IMR-90 (cell line): ENCODE data around the gene CLPTM1.

Experiments used
- BHLHE40 ChIP-seq: fragments of 150-350 bp; IDR thresholded peaks from 2 replicates; pipeline ENCODE4 v1.6.1; 2016; ENCODE audit warnings: mild to moderate bottlenecking, low read depth, low read length
- CEBPB ChIP-seq: IDR thresholded peaks from 2 replicates; pipeline ENCODE4 v1.6.1; 2012; ENCODE audit warnings: low read depth, low read length, improper control_type of control experiment
- CTCF ChIP-seq: conservative IDR thresholded peaks from 2 replicates; pipeline ENCODE4 v1.5.1; 2012; ENCODE audit warnings: mild to moderate bottlenecking, low read depth, low read length, improper control_type of control experiment
- ELK1 ChIP-seq: fragments of 150-350 bp; IDR thresholded peaks from 2 replicates; pipeline ENCODE4 v1.6.1; 2016; ENCODE audit warnings: low read depth, mild to moderate bottlenecking, low read length, moderate library complexity, borderline replicate concordance
- FOS ChIP-seq: fragments of 150-350 bp; IDR thresholded peaks from 2 replicates; pipeline ENCODE4 v1.6.1; 2016; ENCODE audit warnings: low read depth, low read length
- MAFK ChIP-seq: IDR thresholded peaks from 2 replicates; pipeline ENCODE4 v1.6.1; 2012; ENCODE audit warnings: low read depth, low read length, improper control_type of control experiment
- MAZ ChIP-seq: IDR thresholded peaks from 2 replicates; pipeline ENCODE4 v1.6.1; 2012; ENCODE audit warnings: low read depth, mild to moderate bottlenecking, low read length, improper control_type of control experiment, moderate library complexity, borderline replicate concordance
- MXI1 ChIP-seq: IDR thresholded peaks from 2 replicates; pipeline ENCODE4 v1.6.1; 2012; ENCODE audit warnings: low read depth, mild to moderate bottlenecking, low read length, moderate library complexity, borderline replicate concordance
- POLR2A ChIP-seq: IDR thresholded peaks from 2 replicates; pipeline ENCODE4 v1.6.1; 2012; ENCODE audit warnings: mild to moderate bottlenecking, low read depth, low read length
- RAD21 ChIP-seq: IDR thresholded peaks from 2 replicates; pipeline ENCODE4 v1.6.1; 2012; ENCODE audit warnings: low read length, improper control_type of control experiment
- RCOR1 ChIP-seq: IDR thresholded peaks from 2 replicates; pipeline ENCODE4 v1.6.1; 2012; ENCODE audit warnings: mild to moderate bottlenecking, low read length, improper control_type of control experiment; ENCODE audit not compliant: insufficient replicate concordance
- RFX5 ChIP-seq: IDR thresholded peaks from 2 replicates; pipeline ENCODE4 v1.8.0; 2012; ENCODE audit warnings: low read depth, mild to moderate bottlenecking, low read length, moderate library complexity
- SMC3 ChIP-seq: fragments of 150-350 bp; IDR thresholded peaks from 2 replicates; pipeline ENCODE4 v1.6.1; 2016; ENCODE audit warnings: low read depth, mild to moderate bottlenecking, antibody characterized with exemption, low read length, moderate library complexity
- USF2 ChIP-seq: fragments of 150-350 bp; IDR thresholded peaks from 2 replicates; pipeline ENCODE4 v1.6.1; 2017; ENCODE audit warnings: mild to moderate bottlenecking, antibody characterized with exemption, low read length, low read depth

GRCh38 chr19:45019187-45019586 is 64.0 kb downstream of the CLPTM1 start:
- TF ChIP-seq CTCF (no peak), CEBPB (no peak), USF2 (no peak), POLR2A (no peak), MXI1 (no peak), RCOR1 (no peak), ELK1 (no peak), RFX5 (no peak), SMC3 (no peak), MAFK (no peak), MAZ (no peak), FOS (no peak), BHLHE40 (no peak), RAD21 (no peak)
